ENCODE data around the gene PIK3CD.
"Not testable (repeated sequence)": the region's sequence is repeated elsewhere in the genome, so short reads cannot be mapped to it uniquely, and the experiment has no call there.

PIK3CD gene

DNA sequence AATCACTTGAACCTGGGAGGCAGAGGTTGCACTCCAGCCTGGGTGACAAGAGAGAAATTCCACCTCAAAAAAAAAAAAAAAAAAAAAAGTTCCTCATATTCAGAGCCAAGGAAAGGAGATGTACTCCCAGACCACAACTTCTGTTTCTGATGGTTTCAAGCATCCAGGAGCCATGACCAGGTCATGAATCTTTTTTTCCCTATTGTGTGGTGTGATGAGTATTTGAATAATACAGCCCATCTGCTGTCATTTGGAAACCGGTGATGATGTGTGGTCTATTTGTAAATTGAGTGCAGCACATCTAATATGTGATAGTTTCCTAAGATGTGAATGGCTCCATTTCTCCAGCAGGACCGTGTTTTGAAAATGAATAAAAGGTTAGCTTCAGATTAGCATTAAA, 18.6 kb downstream of the PIK3CD start:
- H3K4me3 ChIP-seq (ENCODE audit: low read length), result no peak overlapping the region
- DNase-seq (ENCODE audit: low read depth), result no peak
- TF ChIP-seq, protein P1, sequence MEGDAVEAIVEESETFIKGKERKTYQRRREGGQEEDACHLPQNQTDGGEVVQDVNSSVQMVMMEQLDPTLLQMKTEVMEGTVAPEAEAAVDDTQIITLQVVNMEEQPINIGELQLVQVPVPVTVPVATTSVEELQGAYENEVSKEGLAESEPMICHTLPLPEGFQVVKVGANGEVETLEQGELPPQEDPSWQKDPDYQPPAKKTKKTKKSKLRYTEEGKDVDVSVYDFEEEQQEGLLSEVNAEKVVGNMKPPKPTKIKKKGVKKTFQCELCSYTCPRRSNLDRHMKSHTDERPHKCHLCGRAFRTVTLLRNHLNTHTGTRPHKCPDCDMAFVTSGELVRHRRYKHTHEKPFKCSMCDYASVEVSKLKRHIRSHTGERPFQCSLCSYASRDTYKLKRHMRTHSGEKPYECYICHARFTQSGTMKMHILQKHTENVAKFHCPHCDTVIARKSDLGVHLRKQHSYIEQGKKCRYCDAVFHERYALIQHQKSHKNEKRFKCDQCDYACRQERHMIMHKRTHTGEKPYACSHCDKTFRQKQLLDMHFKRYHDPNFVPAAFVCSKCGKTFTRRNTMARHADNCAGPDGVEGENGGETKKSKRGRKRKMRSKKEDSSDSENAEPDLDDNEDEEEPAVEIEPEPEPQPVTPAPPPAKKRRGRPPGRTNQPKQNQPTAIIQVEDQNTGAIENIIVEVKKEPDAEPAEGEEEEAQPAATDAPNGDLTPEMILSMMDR (conservative IDR thresholded peaks at IDR 0.05; ENCODE audit: low read depth, low read length), result no peak

GRCh38 chr1:9671377-9672140, 20.0 kb downstream of the PIK3CD start:
- no peak for DNase-seq (ENCODE audit: low read depth)
- no peak overlapping the region for H3K4me3 ChIP-seq (ENCODE audit: low read length)
- TF ChIP-seq, protein P1 (conservative IDR thresholded peaks at IDR 0.05; ENCODE audit: low read depth, low read length), result no peak

GRCh38 chr1:9672444-9672843, 20.9 kb downstream of the PIK3CD start:
- no peak for DNase-seq (ENCODE audit: low read depth)
- no peak overlapping the region for H3K4me3 ChIP-seq (ENCODE audit: low read length)
- TF ChIP-seq, protein P1 (conservative IDR thresholded peaks at IDR 0.05; ENCODE audit: low read depth, low read length), result no peak

DNA sequence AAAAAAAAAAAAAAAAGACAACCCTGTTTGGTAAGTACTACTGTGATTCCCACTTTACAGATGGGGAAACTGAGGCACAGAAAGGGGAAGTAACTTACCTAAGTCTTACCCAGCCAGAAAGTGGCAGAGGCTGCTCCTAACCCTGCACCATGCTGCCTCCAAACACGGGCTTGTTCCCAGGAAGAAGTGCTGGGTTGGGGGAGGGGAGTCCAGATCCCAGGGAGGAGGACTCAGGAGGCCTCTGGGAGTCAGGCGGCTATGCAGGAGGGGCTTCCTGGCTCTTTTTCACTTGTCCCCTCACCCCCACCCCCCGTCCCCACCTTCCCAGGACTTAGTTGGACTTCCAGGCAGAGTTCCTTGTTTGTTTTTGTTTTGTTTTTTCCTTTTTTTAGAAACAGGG, 23.9 kb downstream of the PIK3CD start:
- no peak for DNase-seq (ENCODE audit: low read depth)
- TF ChIP-seq, protein P1 (conservative IDR thresholded peaks at IDR 0.05; ENCODE audit: low read depth, low read length), result no peak
- no peak overlapping the region for H3K4me3 ChIP-seq (ENCODE audit: low read length)

- DNase-seq (ENCODE audit: low read depth); H3K4me3 ChIP-seq (ENCODE audit: low read length): not testable (repeated sequence)
Measured at GRCh38 chr1:9676128-9676527, 24.6 kb downstream of the PIK3CD start.

DNA sequence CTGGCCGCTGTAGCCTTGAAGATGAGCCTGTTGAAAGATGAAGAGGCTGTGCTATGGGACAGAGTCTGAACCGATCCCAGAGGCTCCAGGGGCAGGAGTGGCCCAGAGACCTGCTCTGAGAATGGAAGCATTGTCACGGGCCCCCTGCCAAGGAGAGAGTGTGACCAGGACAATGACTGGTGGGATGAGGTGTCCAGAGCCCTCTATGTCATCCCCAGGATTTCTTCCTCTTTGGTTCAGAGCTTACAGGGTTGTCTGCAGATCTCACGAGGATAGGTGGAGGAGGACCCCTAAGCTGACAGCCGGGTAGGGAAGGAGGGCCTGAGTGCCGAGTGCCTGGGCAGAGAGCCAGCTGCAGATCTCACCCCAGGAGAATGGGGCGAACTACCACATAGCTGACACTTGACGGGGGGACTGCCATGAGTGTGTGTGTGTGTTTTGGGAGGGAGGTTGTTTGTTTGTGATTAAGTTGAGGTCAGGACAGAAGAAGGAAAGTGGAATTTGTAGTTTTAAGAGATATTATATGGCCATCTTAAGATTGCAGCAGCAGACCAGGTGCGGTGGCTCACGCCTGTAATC, 25.4 kb downstream of the PIK3CD start:
- TF ChIP-seq, protein P1 (conservative IDR thresholded peaks at IDR 0.05; ENCODE audit: low read depth, low read length), result no peak
- no peak for DNase-seq (ENCODE audit: low read depth)

GRCh38 chr1:9680091-9680490, 28.6 kb downstream of the PIK3CD start:
- TF ChIP-seq, protein P1 (conservative IDR thresholded peaks at IDR 0.05; ENCODE audit: low read depth, low read length), result no peak
- DNase-seq (ENCODE audit: low read depth), result no peak
- no peak overlapping the region for H3K4me3 ChIP-seq (ENCODE audit: low read length)

More for the DNA sequence above, 25.4 kb downstream of the PIK3CD start:
- no peak overlapping the region for H3K4me3 ChIP-seq (ENCODE audit: low read length)

Data from retinal pigment epithelial cell (primary cell).